CD4-positive, alpha-beta memory T cell (primary cell): Measurements from ENCODE around the gene SGCB. TPM values are rescaled to one million over a fixed set of nuclear protein-coding genes. Genes with fewer than 3 reads are reported as not detected.

Experiments used
- CTCF ChIA-PET: fragments of 350-600 bp; sonication (Branson Sonifier 250); formaldehyde crosslinking; loops from one replicate; lab custom pipeline; 2021; ENCODE audit warnings: inconsistent platforms; ENCODE audit not compliant: partially characterized antibody; lab: Charles Lee
- POLR2A ChIA-PET: fragments of 350-600 bp; sonication (Branson Sonifier 250); formaldehyde crosslinking; loops from one replicate; lab custom pipeline; 2021; ENCODE audit not compliant: partially characterized antibody; lab: Charles Lee
- DNase-seq, 5 donors: peaks; one replicate each; pipeline versions ENCODE4 v3.0.0 to v3.0.0-alpha.2; 2020 to 2022; ENCODE audit warnings: mixed read lengths in 1 of 5
- H3K27ac ChIP-seq: one replicate; pipeline ENCODE4 v1.7.0; 2013; ENCODE audit warnings: low read depth, low read length
- H3K27me3 ChIP-seq: 2 replicates; pipeline ENCODE4 v1.7.0; 2013; ENCODE audit warnings: mild to moderate bottlenecking, low read length, moderate library complexity; ENCODE audit not compliant: insufficient read depth
- H3K36me3 ChIP-seq: 2 replicates; pipeline ENCODE4 v1.7.0; 2013; ENCODE audit warnings: mild to moderate bottlenecking, low read length, moderate library complexity; ENCODE audit not compliant: insufficient read depth
- H3K4me1 ChIP-seq: 2 replicates; pipeline ENCODE4 v1.7.0; 2013; ENCODE audit warnings: mild to moderate bottlenecking, low read length, moderate library complexity; ENCODE audit not compliant: insufficient read depth
- H3K4me3 ChIP-seq, 2 donors: one replicate each; pipeline ENCODE4 v1.7.0; 2013; ENCODE audit warnings: low read length in 2 of 2, mild to moderate bottlenecking in 1 of 2
- H3K9me3 ChIP-seq, 2 donors: one replicate each; pipeline ENCODE4 v1.7.0; 2013; ENCODE audit warnings: low read length in 2 of 2, control low read depth in 1 of 2; ENCODE audit not compliant: control insufficient read depth in 1 of 2
- H3K27ac Mint-ChIP-seq, 7 donors: one replicate each; pipeline ENCODE4 v1.8.0; 2020 to 2021; ENCODE audit warnings: mixed read lengths in 7 of 7, mild to moderate bottlenecking in 6 of 7, inconsistent platforms in 3 of 7, moderate library complexity in 3 of 7
- H3K27me3 Mint-ChIP-seq, 2 donors: one replicate each; pipeline ENCODE4 v1.8.0; 2020 to 2021; ENCODE audit warnings: mixed read lengths in 2 of 2
- H3K36me3 Mint-ChIP-seq, 2 donors: one replicate each; pipeline ENCODE4 v1.8.0; 2020 to 2021; ENCODE audit warnings: mixed read lengths in 2 of 2, inconsistent platforms in 1 of 2, mild to moderate bottlenecking in 1 of 2
- H3K4me1 Mint-ChIP-seq, 4 donors: one replicate each; pipeline ENCODE4 v1.8.0; 2020 to 2021; ENCODE audit warnings: mixed read lengths in 4 of 4, mild to moderate bottlenecking in 1 of 4
- H3K4me3 Mint-ChIP-seq, 8 donors: one replicate each; pipeline ENCODE4 v1.8.0; 2020 to 2021; ENCODE audit warnings: mixed read lengths in 8 of 8, mild to moderate bottlenecking in 7 of 8, moderate library complexity in 6 of 8, inconsistent platforms in 3 of 8
- H3K9me3 Mint-ChIP-seq, 8 donors: one replicate each; pipeline ENCODE4 v1.8.0; 2020 to 2021; ENCODE audit warnings: mixed read lengths in 8 of 8, mild to moderate bottlenecking in 5 of 8, inconsistent platforms in 3 of 8, moderate library complexity in 1 of 8
- intact Hi-C: fragments of 100-400 bp; cut with micrococcal nuclease; formaldehyde crosslinking; loops from one replicate; pipeline ENCODE4 v1.15.1; 2023
- polyA plus RNA-seq, 2 donors: library from polyadenylated mRNA; unstranded; fragments of 300-500 nt; fragmentation: Illumina TruSeq; gene quantifications; one replicate each; pipeline ENCODE4 v1.2.3, GENCODE V29; 2021
- total RNA-seq, 2 experiments: library from RNA; stranded (reverse); gene quantifications; one replicate each; pipeline ENCODE4 v1.2.3, GENCODE V29; 2021

The SGCB gene
- total and polyA plus RNA-seq, 4 experiments from 2014 or later = 5.1 to 7.5 (median 7.4) TPM

DNA sequence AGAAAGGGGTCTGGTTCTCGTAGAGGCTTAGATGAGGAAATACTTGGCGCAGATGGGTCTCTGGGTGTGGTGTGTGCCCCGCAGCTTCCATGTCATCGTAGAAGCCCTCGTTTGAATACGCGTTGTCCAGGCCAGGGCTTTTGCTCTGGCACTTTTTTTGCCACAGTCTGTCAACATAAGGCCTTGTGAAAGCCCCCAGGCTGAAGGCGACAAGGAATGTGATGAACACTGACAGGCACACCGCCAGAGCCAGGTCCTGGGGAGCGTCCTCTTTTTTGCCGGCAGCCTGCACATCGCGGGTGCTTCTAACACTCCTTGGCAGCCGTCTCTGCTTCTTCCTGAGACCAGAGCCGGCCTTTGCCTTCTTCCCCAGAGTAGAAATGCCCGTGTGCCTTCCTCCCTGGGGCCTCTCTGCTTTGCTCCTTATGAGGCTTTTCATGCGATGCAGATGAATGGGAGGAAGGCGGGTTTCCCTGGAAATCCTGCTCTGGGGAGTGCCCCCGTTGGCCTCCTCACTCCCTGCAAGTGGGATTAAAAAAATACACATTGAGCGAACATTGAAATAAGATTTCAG lies 42.4 kb downstream of the SGCB start:
- intact Hi-C loops = no loop called here
- no peaks in the 10 kb centered on the region for H3K27me3 ChIP-seq
- no peaks in the 10 kb centered on the region for H3K4me1 ChIP-seq
- H3K27me3 Mint-ChIP-seq = peaks cover under 1 to 6% of the 10 kb centered on the region in 2 donors
- H3K4me1 Mint-ChIP-seq = no peaks in the 10 kb centered on the region
- H3K9me3 Mint-ChIP-seq = peaks cover 0 to 9% (median 3%) of the 10 kb centered on the region in 8 donors
- H3K36me3 ChIP-seq = no peaks in the 10 kb centered on the region
- DNase-seq = no peak
- no peak overlapping the region for H3K4me3 Mint-ChIP-seq
- CTCF ChIA-PET = no interaction called here
- POLR2A ChIA-PET = interaction anchor here (0.6 kb wide), 1 partner anchor 846 kb away, joined by 3 read pairs; no protein-coding TSS in a partner anchor
- no peak overlapping the region for H3K4me3 ChIP-seq
- H3K27ac ChIP-seq = no peak overlapping the region
- H3K36me3 Mint-ChIP-seq = no peaks in the 10 kb centered on the region
- no peak overlapping the region for H3K27ac Mint-ChIP-seq
- no peaks in the 10 kb centered on the region for H3K9me3 ChIP-seq

Other genes with a start within 250 kb of the SGCB start
- 10 to 100 TPM; 54.0 to 58.9 TPM for gene DCUN1D4, start 195.1 kb downstream of the SGCB start, total RNA-seq
- 10 to 100 TPM; 13.5 to 22.3 TPM for gene DCUN1D4, start 195.1 kb downstream of the SGCB start, polyA plus RNA-seq
- gene LRRC66, start 17.9 kb downstream of the SGCB start, total RNA-seq = under 1 TPM; 0.30 to 0.41 TPM
- under 1 TPM in 1 of 2 donors, not detected in 1; 0.08 TPM for gene LRRC66, start 17.9 kb downstream of the SGCB start, polyA plus RNA-seq
- gene SPATA18, start 13.0 kb upstream of the SGCB start, total RNA-seq = under 1 TPM in 1 of 2 experiments, not detected in 1; 0.44 TPM
- not detected for gene SPATA18, start 13.0 kb upstream of the SGCB start, polyA plus RNA-seq